ENCODE results near the gene EXOC3L1.

The EXOC3L1 gene

GRCh38 chr16:67170168-67170948, 19.6 kb downstream of the EXOC3L1 start, which contains the start of gene NOL3 (continued):
- TF ChIP-seq, protein P1, sequence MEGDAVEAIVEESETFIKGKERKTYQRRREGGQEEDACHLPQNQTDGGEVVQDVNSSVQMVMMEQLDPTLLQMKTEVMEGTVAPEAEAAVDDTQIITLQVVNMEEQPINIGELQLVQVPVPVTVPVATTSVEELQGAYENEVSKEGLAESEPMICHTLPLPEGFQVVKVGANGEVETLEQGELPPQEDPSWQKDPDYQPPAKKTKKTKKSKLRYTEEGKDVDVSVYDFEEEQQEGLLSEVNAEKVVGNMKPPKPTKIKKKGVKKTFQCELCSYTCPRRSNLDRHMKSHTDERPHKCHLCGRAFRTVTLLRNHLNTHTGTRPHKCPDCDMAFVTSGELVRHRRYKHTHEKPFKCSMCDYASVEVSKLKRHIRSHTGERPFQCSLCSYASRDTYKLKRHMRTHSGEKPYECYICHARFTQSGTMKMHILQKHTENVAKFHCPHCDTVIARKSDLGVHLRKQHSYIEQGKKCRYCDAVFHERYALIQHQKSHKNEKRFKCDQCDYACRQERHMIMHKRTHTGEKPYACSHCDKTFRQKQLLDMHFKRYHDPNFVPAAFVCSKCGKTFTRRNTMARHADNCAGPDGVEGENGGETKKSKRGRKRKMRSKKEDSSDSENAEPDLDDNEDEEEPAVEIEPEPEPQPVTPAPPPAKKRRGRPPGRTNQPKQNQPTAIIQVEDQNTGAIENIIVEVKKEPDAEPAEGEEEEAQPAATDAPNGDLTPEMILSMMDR (tag by site-specific recombination; IDR thresholded peaks at IDR 0.05), result peak; percentile 43; the same call in 1 of the 2 replicates
- TF ChIP-seq ZNF571 (tag by site-specific recombination; IDR thresholded peaks at IDR 0.05) (no peak), SETDB1 (IDR thresholded peaks at IDR 0.05; ENCODE audit: insufficient read length, low read length) (no peak), ZNF660 (tag by site-specific recombination; IDR thresholded peaks at IDR 0.05) (no peak), ZBTB8A (tag by site-specific recombination; IDR thresholded peaks at IDR 0.05) (peak; percentile 62), GLI2 (tag by site-specific recombination; IDR thresholded peaks at IDR 0.05; ENCODE audit: borderline replicate concordance, low read depth) (no peak), SCRT1 (tag by site-specific recombination; IDR thresholded peaks at IDR 0.05; ENCODE audit: borderline replicate concordance) (no peak), GLIS1 (tag by site-specific recombination; IDR thresholded peaks at IDR 0.05) (peak; percentile 60), ZNF785 (tag by site-specific recombination; IDR thresholded peaks at IDR 0.05) (no peak), ZBTB21 (tag by site-specific recombination; IDR thresholded peaks at IDR 0.05) (no peak), ZNF76 (tag by site-specific recombination; IDR thresholded peaks at IDR 0.05; ENCODE audit: borderline replicate concordance, low read depth) (peak; percentile 50; the same call in 1 of the 2 replicates), ZNF692 (tag by site-specific recombination; IDR thresholded peaks at IDR 0.05) (peak; percentile 64)
- TF ChIP-seq, protein P2, sequence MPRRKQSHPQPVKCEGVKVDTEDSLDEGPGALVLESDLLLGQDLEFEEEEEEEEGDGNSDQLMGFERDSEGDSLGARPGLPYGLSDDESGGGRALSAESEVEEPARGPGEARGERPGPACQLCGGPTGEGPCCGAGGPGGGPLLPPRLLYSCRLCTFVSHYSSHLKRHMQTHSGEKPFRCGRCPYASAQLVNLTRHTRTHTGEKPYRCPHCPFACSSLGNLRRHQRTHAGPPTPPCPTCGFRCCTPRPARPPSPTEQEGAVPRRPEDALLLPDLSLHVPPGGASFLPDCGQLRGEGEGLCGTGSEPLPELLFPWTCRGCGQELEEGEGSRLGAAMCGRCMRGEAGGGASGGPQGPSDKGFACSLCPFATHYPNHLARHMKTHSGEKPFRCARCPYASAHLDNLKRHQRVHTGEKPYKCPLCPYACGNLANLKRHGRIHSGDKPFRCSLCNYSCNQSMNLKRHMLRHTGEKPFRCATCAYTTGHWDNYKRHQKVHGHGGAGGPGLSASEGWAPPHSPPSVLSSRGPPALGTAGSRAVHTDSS (tag by site-specific recombination; IDR thresholded peaks at IDR 0.05), result no peak
- TF ChIP-seq, protein P3, sequence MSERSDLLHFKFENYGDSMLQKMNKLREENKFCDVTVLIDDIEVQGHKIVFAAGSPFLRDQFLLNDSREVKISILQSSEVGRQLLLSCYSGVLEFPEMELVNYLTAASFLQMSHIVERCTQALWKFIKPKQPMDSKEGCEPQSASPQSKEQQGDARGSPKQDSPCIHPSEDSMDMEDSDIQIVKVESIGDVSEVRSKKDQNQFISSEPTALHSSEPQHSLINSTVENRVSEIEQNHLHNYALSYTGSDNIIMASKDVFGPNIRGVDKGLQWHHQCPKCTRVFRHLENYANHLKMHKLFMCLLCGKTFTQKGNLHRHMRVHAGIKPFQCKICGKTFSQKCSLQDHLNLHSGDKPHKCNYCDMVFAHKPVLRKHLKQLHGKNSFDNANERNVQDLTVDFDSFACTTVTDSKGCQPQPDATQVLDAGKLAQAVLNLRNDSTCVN (tag by site-specific recombination; optimal IDR thresholded peaks at IDR 0.05), result peak; percentile 53
- TF ChIP-seq, protein P4, sequence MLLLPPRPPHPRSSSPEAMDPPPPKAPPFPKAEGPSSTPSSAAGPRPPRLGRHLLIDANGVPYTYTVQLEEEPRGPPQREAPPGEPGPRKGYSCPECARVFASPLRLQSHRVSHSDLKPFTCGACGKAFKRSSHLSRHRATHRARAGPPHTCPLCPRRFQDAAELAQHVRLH (tag by site-specific recombination; IDR thresholded peaks at IDR 0.05), result no peak

GRCh38 chr16:67169642-67170167, 20.2 kb downstream of the EXOC3L1 start:
- ChIA-PET POLR2A (interaction anchor here (1.7 kb wide), 1 partner anchor 14 kb away, joined by 5 read pairs; no protein-coding TSS in a partner anchor), CTCF (interaction anchor here (0.9 to 2.3 kb wide), 12 partner anchors 9 to 299 kb away, joined by 3 to 11 read pairs (median 4); partner anchors contain the start of genes CES3, FBXL8, MATCAP1 and TRADD)
- Histone ChIP-seq H3K9me3 (ENCODE audit: control insufficient read depth, insufficient read depth, low read depth, low read length) (no peaks in the 10 kb centered on the region), H3K4me1 (ENCODE audit: control insufficient read depth, insufficient read depth, low read length) (peaks cover 9% of the 10 kb centered on the region), H3K36me3 (ENCODE audit: control insufficient read depth in 2 of 2, insufficient read depth in 1 of 2, low read length in 2 of 2) (no peaks in the 10 kb centered on the region), H3K4me3 (ENCODE audit: low read depth, low read length) (peak overlapping the region; percentile 34), H3K27ac (ENCODE audit: extremely low read depth, low read depth, low read length) (peak overlapping the region; percentile 59; the same call in 1 of the 2 replicates)
- no peak for TF ChIP-seq PRDM10 (tag by site-specific recombination; IDR thresholded peaks at IDR 0.05)
- TF ChIP-seq ZNF529 (tag by site-specific recombination; IDR thresholded peaks at IDR 0.05; ENCODE audit: insufficient replicate concordance), result no peak
- TF ChIP-seq ZBTB48 (tag by site-specific recombination; IDR thresholded peaks at IDR 0.05), result peak; percentile 44; the same call in 1 of the 2 replicates

Measured in HEK293 (cell line).